GM21390 (cell line): ENCODE results near the gene SLC38A11.

Source experiments
- ATAC-seq: cut with Tn5 transposase; IDR thresholded peaks from one replicate; pipeline ENCODE4 v1.9.1; 2021; ENCODE audit not compliant: unreplicated experiment

Gene SLC38A11

DNA sequence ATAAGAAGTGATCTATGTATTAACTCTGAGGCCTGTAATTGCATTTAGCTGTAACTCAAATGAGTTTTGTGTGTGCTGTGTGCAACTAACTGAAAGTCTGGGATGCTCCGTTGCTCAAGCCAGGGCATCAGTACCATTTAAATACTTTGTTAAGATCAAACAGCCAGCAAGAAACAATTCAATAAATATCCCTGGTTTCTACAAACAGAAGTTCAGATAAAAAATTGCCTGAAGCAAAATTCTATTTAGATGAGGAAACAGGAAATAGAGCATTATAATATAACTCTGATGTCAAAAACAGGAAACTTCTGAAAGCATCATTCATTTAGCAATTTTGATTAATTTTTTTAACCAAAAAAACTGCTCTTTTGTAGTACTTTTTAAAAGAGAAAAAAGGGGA, 18.9 kb upstream of the SLC38A11 start:
- no peak for ATAC-seq

DNA sequence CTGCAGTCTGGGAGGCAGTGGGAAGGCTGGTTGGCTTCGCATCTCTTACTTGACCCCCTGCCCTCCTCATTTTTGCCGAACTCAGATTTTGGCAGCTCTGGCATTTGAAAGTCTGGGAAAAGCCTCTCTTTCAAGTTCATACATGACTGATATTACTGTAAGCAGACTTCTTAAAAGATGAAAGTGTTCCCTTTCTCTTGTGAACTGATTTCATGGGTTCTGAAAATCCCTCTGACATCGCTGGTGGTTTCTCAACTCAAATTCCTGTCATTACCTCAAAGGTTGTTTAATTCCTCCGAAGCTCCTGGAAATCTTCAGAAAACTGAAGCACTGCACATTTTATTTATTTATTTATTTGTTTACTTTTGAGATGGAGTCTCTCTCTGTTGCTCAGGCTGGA, 16.9 kb upstream of the SLC38A11 start:
- no peak for ATAC-seq

DNA sequence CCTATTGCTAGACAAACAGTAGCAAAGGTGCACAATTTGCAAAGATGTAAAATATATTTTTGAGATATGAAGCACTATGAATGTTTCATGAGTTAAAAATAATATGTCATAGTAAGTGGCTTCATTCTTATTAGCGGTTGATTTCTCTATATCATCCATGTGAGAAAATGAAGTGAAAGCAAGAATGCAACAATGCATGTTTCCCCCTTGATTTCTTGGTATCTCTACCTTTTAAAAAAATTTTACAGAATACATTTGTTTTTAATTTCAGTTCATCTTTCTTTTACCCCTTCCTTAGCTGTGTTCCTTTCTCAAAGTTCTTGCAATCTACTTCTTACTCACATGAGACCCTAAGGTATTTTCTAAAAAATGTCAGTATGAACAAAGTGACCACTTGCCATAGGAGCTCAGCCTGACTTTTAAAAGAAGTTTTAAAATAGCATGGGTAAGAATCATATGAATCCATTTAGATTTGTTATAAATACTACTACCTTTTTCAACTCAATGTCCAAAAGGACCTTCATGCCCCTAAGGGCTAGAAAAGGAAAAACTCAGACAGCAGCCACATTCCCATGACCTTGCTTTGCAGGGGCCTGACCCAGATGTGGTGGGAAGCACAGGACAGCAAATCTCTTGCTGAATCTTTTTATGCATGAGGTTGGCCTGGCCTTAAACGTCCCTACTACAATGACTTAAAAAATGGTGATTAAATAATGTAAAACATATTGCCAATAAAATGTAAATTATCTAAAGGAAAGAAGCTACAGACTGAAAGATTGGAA, 14.8 kb upstream of the SLC38A11 start:
- no peak for ATAC-seq

DNA sequence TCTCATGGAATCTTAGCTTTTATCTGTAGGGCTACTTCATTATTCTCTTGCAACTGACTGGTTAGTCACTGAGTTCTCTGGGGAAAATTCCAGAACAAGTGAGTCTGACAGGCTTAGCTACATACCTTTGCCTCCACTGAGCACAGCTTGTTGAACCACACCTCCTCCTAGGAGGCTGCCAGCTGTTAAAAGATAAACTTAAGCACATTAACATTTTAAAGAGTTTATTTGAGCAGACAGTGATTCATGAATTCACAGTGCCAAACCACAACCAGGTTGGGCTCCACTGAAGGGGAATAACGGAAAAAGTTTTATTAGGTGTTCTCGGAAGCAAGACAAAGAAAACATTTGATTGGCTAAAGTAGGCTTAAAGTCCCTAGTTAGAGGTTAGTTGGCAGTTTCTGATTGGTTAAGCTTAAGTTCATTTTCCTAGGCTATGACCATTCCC, 12.5 kb upstream of the SLC38A11 start:
- ATAC-seq = no peak

DNA sequence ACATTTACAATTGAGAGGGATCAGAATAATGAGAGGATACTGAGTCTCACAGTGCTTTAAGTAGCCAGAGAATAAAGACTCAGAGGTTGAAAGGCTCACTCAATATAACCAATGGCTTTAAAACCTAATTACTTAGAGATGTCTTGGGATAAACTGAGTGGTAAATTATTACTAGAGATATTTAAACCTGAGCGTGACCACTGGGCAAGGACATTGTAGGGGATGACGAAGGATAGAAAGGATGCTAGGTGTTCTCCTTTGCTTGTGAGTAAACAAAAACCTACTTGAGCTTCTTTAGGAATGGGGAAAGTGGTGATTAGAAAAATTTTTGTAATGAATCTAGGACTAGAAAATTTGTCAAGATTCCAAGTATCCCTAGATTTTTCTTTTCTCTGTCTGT, 12.0 kb upstream of the SLC38A11 start:
- ATAC-seq = no peak

GRCh38 chr2:164964700-164965099, 9.4 kb upstream of the SLC38A11 start:
- ATAC-seq = no peak

DNA sequence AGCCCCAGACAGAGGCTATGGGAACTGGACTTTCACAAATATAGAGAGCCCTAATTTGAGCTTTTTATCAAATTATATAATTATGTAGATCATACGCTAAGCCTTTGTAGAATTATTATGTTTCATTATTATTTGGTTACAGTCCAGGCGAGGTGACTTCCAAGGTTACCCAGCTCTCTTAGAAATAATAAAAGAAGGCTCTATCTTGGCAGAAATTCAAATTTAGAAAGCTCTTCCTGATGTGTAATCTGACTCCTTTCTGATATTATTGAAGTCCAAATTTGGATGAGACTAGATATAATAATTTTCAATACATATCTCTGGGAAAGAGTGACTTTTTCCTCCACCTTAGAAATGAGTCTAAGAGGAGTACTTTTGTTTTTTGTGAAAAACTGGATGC, 4.8 kb upstream of the SLC38A11 start:
- no peak for ATAC-seq

DNA sequence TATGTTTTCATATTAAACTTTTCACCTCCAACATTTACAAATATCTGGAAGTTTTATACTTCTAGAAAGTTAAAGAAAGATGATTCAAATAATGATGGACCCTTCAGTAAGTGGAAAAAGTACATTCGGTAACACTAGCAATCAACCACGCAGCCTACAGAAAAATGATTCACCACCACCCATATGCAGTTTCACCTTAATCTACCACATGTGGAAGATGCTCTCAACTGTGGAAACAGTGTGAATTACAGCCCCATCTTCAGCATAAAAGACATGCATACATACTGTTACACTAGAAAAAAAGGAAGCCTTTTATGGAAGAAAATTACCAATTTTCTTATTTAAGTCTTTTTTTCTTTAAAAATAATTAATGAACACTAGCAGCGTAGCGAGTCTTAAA, 1.1 kb downstream of the SLC38A11 start:
- no peak for ATAC-seq

GRCh38 chr2:164953279-164953678, 2.0 kb downstream of the SLC38A11 start:
- ATAC-seq = no peak

DNA sequence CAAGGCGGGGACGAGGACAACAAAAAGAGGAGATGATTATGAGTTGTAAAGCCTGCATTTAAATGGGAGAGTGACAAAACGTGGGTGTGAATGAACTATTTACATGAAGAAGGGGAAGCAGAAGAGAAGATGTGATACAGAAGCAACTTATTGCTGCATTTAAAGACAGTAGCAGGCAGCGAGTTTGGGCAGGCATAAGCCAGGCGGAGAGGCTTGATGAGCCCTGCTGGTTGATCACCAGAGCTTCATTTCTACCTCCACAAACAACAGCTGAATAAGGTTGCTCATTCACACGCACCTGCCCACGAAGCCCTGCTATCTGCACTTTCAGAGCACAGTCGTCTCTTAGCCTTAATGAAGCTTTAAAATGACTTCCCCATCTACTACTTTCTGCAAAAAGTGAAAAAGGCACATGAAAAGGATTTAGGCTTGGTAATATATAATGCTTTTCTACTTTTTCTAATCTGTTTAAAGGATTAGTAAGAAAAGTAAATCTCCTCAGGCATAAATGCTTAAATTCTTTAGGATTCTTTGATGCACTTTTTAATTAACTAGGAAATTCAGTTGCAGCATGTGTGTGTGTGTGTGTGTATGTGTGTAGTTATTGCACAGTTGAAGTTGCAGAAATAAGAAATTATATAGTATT, 3.1 kb downstream of the SLC38A11 start:
- ATAC-seq = no peak

- no peak for ATAC-seq
Measured at GRCh38 chr2:164948540-164948939, 6.8 kb downstream of the SLC38A11 start.

DNA sequence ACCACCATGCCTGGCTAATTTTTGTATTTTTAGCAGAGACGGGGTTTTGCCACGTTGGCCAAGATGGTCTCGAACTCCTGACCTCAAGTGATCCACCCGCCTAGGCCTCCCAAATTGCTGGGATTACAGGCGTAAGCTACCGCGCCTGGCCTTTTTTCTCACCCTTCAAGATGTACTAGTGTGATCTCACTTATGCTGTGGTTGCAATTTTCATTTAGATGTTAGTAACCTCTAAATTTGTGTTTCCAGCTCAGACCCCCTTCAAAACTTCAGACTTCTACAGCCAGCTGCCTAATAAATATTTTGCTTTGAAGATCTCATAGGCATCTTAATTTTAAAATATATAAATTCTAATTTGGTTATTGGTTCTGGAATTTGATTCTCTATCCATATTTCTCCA, 8.0 kb downstream of the SLC38A11 start:
- ATAC-seq = no peak

DNA sequence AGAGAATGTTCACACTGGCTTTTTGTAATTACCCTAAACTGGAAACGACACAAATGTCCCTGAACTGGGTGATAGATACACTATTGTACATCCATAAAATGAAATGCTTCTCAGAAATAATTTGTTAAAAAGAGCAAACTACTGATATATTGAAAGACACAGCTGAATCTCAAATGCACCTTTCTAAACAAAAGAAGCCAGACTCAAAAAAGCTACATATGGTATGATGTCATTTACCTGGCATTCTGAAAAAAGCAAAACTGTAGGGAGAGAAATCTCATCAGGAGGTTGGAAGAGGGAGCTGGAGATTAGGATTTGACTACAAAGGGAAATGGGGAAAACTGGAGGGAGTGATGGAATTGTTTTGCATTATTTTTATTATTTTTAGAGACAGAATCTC, 12.0 kb downstream of the SLC38A11 start:
- no peak for ATAC-seq

DNA sequence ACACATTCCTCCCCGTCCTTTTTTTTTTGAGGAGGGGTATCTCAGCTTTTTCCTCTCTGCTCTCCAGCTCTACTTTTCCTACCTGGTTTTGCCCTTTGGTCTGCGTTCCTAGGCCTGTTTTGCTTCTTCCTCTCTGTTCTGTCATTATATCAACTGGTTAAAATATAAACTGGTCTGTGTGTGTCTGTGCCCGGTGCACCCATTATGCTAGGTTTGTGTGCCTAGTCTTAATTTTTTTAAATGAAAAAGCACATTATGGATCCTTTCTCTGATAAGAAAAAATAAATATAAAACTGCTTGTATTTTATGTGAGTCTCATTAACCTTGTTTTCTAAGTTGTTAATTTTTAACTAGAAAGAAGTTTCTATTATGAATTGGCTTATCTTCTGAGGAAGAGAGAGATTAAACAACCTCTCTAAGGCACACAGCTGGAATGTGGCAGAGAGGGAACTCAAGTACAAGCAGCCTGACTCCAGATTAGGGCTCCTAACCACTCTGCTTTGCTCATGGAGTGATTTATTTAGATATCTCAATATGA, 17.4 kb downstream of the SLC38A11 start:
- no peak for ATAC-seq

- ATAC-seq = no peak
Measured at GRCh38 chr2:164935118-164936101, 19.9 kb downstream of the SLC38A11 start.

- ATAC-seq = no peak
Measured at GRCh38 chr2:164934401-164935117, 20.8 kb downstream of the SLC38A11 start.

DNA sequence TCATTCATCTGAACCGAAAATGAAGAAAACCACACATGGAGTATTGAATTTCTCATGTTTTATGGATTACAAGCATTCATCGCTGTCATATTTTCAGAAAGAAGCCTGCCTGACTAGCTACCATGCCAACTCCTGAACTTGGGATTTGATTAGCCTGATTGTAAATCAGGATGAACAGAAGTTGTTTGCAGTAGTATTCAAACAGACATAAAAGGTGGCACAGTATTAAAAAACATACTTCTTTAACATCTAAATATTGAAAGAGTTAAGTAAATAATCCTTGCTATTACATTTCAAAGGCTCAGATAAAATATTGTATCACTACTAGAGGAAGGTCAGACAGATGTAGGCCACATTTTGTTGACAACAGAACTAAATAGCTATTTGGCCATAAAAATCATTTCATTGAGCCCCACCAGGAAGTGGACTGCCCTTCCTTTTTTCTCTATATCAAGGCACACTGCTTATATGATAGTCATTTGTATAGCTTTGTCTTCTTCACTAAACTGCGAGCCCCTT, 21.6 kb downstream of the SLC38A11 start:
- no peak for ATAC-seq

GRCh38 chr2:164932377-164932776, 22.9 kb downstream of the SLC38A11 start:
- no peak for ATAC-seq

GRCh38 chr2:164928101-164928673, 27.1 kb downstream of the SLC38A11 start:
- no peak for ATAC-seq

GRCh38 chr2:164922134-164922533, 33.2 kb downstream of the SLC38A11 start:
- ATAC-seq = no peak
